Progenitor cell of endocrine pancreas (in vitro differentiated cells): ENCODE data around the gene TTC9. TPM values are rescaled to one million over a fixed set of nuclear protein-coding genes. Genes with fewer than 3 reads are reported as not detected.

Experiments used
- DNase-seq: peaks from one replicate; pipeline ENCODE4 v3.0.0; 2021; ENCODE audit warnings: low spot score; ENCODE audit not compliant: unreplicated experiment
- H3K27ac Mint-ChIP-seq: 2 replicates; pipeline ENCODE4 v1.8.0; 2021; ENCODE audit warnings: mild to moderate bottlenecking, moderate library complexity, mixed read lengths
- H3K27me3 Mint-ChIP-seq: 2 replicates; pipeline ENCODE4 v1.8.0; 2021; ENCODE audit warnings: mixed read lengths
- H3K36me3 Mint-ChIP-seq: 2 replicates; pipeline ENCODE4 v1.8.0; 2022; ENCODE audit warnings: mixed read lengths; ENCODE audit not compliant: insufficient read depth
- H3K4me1 Mint-ChIP-seq: 2 replicates; pipeline ENCODE4 v1.8.0; 2021; ENCODE audit warnings: low read depth, mixed read lengths
- H3K4me3 Mint-ChIP-seq: 2 replicates; pipeline ENCODE4 v1.8.0; 2021; ENCODE audit warnings: low read depth, mild to moderate bottlenecking, moderate library complexity, mixed read lengths
- H3K9me3 Mint-ChIP-seq: 2 replicates; pipeline ENCODE4 v1.8.0; 2021; ENCODE audit warnings: low read depth, mixed read lengths
- total RNA-seq: library from RNA; stranded (reverse); gene quantifications from 2 replicates; pipeline ENCODE4 v1.2.1, GENCODE V29; 2021
- TF ChIP-seq, protein P1 (sequence below): fragments of 200-600 bp; sonication (generic); IDR thresholded peaks from one replicate; pipeline ENCODE4 v1.5.0; 2021; ENCODE audit warnings: antibody characterized with exemption, mild to moderate bottlenecking; ENCODE audit not compliant: unreplicated experiment

The TTC9 gene
- total RNA-seq, 1 donor from 2014 or later: 8.2 TPM

DNA sequence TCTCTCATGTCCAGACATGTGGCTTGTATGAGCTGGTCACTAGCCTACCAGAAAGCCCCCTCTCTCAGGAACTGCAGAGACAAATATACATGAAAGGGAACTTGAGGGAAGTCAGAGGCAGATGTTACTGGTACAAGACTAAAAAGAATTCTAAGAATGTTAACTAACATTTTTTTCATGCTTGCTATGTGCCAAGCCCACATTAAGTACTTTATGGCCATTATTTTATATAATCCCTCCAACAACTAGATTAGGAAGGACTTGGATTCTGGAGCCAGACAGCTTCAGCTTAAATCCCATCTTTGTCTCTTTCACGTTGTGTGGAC lies 24.6 kb downstream of the TTC9 start:
- H3K36me3 Mint-ChIP-seq: peaks cover 5% of the 10 kb centered on the region
- DNase-seq: no peak
- TF ChIP-seq, protein P1, sequence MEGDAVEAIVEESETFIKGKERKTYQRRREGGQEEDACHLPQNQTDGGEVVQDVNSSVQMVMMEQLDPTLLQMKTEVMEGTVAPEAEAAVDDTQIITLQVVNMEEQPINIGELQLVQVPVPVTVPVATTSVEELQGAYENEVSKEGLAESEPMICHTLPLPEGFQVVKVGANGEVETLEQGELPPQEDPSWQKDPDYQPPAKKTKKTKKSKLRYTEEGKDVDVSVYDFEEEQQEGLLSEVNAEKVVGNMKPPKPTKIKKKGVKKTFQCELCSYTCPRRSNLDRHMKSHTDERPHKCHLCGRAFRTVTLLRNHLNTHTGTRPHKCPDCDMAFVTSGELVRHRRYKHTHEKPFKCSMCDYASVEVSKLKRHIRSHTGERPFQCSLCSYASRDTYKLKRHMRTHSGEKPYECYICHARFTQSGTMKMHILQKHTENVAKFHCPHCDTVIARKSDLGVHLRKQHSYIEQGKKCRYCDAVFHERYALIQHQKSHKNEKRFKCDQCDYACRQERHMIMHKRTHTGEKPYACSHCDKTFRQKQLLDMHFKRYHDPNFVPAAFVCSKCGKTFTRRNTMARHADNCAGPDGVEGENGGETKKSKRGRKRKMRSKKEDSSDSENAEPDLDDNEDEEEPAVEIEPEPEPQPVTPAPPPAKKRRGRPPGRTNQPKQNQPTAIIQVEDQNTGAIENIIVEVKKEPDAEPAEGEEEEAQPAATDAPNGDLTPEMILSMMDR: no peak
- H3K27ac Mint-ChIP-seq: no peak overlapping the region
- no peaks in the 10 kb centered on the region for H3K9me3 Mint-ChIP-seq
- H3K4me3 Mint-ChIP-seq: no peak overlapping the region
- no peaks in the 10 kb centered on the region for H3K27me3 Mint-ChIP-seq
- peaks cover 20% of the 10 kb centered on the region for H3K4me1 Mint-ChIP-seq

DNA sequence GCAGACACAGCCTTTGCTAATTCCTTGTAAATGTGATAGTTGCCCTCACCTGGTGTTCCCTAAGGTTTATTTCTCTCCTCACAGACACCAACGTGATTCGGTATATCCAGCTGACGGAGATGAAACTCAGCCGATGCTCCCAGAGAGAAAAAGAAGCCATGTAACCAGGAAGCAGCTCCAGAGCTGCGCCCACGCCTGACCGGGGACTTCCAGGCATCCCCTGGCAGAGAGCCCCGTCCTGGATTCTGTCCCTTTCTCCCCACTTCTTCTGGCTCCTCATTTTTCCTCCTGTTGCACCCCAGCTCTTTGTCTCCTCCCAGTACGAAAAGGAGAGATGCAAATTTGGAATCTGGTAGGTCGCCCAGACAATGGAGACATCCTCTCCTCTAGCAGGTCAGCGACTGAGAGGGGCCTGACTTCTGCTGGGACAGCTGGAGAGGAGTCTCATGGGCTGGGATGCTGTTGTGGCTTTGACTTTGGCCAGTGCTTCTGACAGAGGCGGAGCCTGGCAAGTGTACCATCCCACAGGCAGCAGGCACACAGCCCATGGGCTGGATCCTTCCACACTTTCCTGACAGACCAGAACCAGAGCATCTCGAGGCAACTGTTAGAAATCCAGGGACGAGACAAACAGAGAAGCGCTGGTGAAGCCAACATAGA lies 29.4 kb downstream of the TTC9 start:
- Mint-ChIP-seq H3K27me3 (no peaks in the 10 kb centered on the region), H3K9me3 (no peaks in the 10 kb centered on the region), H3K27ac (no peak overlapping the region), H3K4me3 (no peak overlapping the region), H3K36me3 (peaks cover 4% of the 10 kb centered on the region), H3K4me1 (peaks cover 1% of the 10 kb centered on the region)
- TF ChIP-seq, protein P1: no peak
- no peak for DNase-seq

DNA sequence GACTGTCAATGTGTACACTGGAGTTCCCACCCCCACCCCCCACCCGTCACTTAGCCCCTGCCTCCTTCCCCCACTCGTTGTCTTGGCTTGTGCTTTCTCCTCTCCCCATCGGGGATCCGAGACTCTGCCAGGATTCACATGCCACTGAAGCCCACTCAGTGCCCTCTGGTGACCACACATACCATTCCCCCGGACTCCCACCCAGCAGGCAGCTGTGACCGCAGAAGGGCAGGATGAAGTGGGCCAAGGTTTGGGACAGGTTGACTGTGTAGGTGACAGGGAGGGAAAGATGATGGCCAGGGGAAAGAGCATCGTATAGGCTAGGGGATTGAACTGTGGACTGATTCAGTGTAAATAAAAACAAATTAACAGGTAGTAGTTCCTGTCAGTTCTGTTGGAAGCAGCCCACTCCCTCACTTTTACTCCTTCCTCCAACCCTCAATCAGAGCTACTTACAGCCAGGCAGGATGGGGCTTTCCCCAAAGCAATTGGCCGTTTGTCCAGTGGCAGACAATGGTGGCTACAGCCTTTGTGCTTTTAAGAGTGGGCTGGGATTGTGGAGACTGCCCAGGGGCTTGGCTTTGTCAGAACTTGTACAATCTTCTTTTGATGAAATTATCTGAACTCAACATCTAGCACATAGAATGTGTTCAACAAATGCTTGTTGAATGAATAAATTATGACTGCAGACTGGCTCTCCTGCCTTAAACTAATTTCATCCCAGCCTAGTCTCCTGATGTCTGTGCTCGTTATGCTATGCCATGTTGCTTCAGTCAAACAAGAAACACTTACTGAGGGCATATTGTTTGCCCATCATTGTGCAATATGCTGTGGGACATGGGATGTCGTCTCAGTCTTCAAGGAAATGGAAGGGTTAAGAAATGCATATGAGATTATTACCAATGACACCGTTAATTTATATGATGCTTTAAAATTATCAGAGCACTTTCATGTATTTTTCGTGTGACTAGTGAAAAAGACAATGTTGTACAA lies 30.2 kb downstream of the TTC9 start:
- Mint-ChIP-seq H3K9me3 (no peaks in the 10 kb centered on the region), H3K36me3 (peaks cover 4% of the 10 kb centered on the region)

DNA sequence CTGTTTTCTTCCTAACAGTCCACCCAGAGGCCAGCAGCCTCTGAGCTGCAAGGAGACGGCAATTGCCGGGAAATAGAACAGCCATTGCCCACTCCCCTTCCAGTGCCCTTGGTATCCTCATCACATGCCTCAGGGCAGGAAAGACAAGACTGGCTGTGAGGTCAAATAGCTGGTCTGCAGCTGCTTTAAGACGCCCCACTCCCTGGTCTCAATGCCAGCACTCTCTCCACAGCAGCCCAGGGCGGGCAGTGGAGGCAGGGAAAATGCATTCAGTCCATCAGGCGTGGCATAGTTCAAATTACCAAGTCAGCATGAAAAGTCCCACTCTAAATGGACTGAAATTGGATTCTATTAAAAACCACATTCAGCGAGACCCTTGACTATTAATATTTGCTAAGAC lies 35.6 kb downstream of the TTC9 start:
- TF ChIP-seq, protein P1: no peak
- DNase-seq: no peak
- no peak overlapping the region for H3K4me3 Mint-ChIP-seq
- H3K27ac Mint-ChIP-seq: no peak overlapping the region
- H3K27me3 Mint-ChIP-seq: no peaks in the 10 kb centered on the region
- no peaks in the 10 kb centered on the region for H3K4me1 Mint-ChIP-seq
- H3K36me3 Mint-ChIP-seq: peaks cover 2% of the 10 kb centered on the region
- no peaks in the 10 kb centered on the region for H3K9me3 Mint-ChIP-seq

More for the DNA sequence above, 30.2 kb downstream of the TTC9 start:
- Mint-ChIP-seq H3K27me3 (no peaks in the 10 kb centered on the region), H3K27ac (no peak overlapping the region), H3K4me3 (no peak overlapping the region), H3K4me1 (no peaks in the 10 kb centered on the region)
- TF ChIP-seq, protein P1: no peak
- no peak for DNase-seq

DNA sequence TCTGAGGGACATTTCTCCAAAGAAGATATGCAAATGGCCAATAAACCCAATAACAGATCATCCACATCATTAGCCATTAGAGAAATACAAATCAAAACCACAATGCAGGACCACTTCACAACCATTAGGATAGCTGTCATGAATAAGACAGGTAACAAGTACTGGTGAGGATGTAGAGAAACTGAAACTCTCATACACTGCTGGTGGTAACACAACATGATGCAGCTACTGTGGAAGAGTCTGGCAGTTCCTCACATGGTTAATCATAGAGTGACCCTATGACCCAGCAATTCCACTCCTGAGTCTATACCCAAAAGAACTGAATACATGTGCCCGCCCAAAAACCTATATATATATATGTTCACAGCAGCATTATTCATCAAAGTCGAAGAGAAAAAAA lies 39.0 kb downstream of the TTC9 start:
- H3K9me3 Mint-ChIP-seq: no peaks in the 10 kb centered on the region
- H3K36me3 Mint-ChIP-seq: peaks cover 1% of the 10 kb centered on the region
- DNase-seq: no peak
- H3K4me3 Mint-ChIP-seq: no peak overlapping the region
- no peaks in the 10 kb centered on the region for H3K4me1 Mint-ChIP-seq
- no peaks in the 10 kb centered on the region for H3K27me3 Mint-ChIP-seq
- no peak overlapping the region for H3K27ac Mint-ChIP-seq
- TF ChIP-seq, protein P1: no peak
